GM12874 (cell line): ENCODE results near the gene GP2.

Source experiments
- CTCF ChIP-seq: IDR thresholded peaks from 2 replicates; pipeline ENCODE4 v1.5.1; 2011; ENCODE audit warnings: low read depth, mild to moderate bottlenecking, control low read depth, low read length, moderate library complexity; ENCODE audit not compliant: insufficient read depth

The GP2 gene

GRCh38 chr16:20327444-20328041, at the start of gene GP2:
GP2 (minus strand) TSS chr16:20327513; CDS start chr16:20326431, 1,082 bp downstream.
- TF ChIP-seq CTCF = no peak

- no peak for TF ChIP-seq CTCF
Observed at GRCh38 chr16:20372701-20373100, 45.4 kb upstream of the GP2 start.

GRCh38 chr16:20369452-20370054, 42.2 kb upstream of the GP2 start:
- no peak for TF ChIP-seq CTCF

GRCh38 chr16:20364051-20364450, 36.7 kb upstream of the GP2 start:
- no peak for TF ChIP-seq CTCF

- TF ChIP-seq CTCF = no peak
Observed at GRCh38 chr16:20363191-20363590, 35.9 kb upstream of the GP2 start.

GRCh38 chr16:20359997-20360396, 32.7 kb upstream of the GP2 start:
- TF ChIP-seq CTCF = peak; percentile 41; the same call in 1 of the 2 replicates

- no peak for TF ChIP-seq CTCF
Observed at GRCh38 chr16:20355114-20355782, 27.9 kb upstream of the GP2 start.
